Measurements from ENCODE around the gene ERMP1.
A peak's percentile ranks its signal among the peaks of the same experiment; 100 is the strongest.
"Not testable (repeated sequence)": the region's sequence is repeated elsewhere in the genome, so short reads cannot be mapped to it uniquely, and the experiment has no call there.

The ERMP1 gene, protein sequence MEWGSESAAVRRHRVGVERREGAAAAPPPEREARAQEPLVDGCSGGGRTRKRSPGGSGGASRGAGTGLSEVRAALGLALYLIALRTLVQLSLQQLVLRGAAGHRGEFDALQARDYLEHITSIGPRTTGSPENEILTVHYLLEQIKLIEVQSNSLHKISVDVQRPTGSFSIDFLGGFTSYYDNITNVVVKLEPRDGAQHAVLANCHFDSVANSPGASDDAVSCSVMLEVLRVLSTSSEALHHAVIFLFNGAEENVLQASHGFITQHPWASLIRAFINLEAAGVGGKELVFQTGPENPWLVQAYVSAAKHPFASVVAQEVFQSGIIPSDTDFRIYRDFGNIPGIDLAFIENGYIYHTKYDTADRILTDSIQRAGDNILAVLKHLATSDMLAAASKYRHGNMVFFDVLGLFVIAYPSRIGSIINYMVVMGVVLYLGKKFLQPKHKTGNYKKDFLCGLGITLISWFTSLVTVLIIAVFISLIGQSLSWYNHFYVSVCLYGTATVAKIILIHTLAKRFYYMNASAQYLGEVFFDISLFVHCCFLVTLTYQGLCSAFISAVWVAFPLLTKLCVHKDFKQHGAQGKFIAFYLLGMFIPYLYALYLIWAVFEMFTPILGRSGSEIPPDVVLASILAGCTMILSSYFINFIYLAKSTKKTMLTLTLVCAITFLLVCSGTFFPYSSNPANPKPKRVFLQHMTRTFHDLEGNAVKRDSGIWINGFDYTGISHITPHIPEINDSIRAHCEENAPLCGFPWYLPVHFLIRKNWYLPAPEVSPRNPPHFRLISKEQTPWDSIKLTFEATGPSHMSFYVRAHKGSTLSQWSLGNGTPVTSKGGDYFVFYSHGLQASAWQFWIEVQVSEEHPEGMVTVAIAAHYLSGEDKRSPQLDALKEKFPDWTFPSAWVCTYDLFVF

GRCh38 chr9:5832538-5833529 lies at the start of gene ERMP1:
Gene ERMP1 (minus strand): TSS chr9:5833117. CDS start chr9:5833027, 90 bp downstream.
- peak; percentile 93 for DNase-seq
- peak within 1 kb of the TSS; percentile 91 for H3K4me3 Mint-ChIP-seq
- H3K4me1 Mint-ChIP-seq: peaks cover 39% of the 10 kb centered on the region
- peak; percentile 91 for ATAC-seq
- H3K9me3 Mint-ChIP-seq: no peaks in the 10 kb centered on the region
- peaks cover 3% of the 10 kb centered on the region for H3K36me3 Mint-ChIP-seq (ENCODE audit: low read depth)
- peak within 1 kb of the TSS; percentile 65 for H3K27ac Mint-ChIP-seq
- H3K27me3 Mint-ChIP-seq: no peaks in the 10 kb centered on the region

GRCh38 chr9:5882244-5883012 lies 49.5 kb upstream of the ERMP1 start:
- not testable (repeated sequence) for H3K27ac Mint-ChIP-seq; H3K4me3 Mint-ChIP-seq; H3K9me3 Mint-ChIP-seq; H3K4me1 Mint-ChIP-seq; ATAC-seq; DNase-seq; H3K36me3 Mint-ChIP-seq (ENCODE audit: low read depth); H3K27me3 Mint-ChIP-seq

DNA sequence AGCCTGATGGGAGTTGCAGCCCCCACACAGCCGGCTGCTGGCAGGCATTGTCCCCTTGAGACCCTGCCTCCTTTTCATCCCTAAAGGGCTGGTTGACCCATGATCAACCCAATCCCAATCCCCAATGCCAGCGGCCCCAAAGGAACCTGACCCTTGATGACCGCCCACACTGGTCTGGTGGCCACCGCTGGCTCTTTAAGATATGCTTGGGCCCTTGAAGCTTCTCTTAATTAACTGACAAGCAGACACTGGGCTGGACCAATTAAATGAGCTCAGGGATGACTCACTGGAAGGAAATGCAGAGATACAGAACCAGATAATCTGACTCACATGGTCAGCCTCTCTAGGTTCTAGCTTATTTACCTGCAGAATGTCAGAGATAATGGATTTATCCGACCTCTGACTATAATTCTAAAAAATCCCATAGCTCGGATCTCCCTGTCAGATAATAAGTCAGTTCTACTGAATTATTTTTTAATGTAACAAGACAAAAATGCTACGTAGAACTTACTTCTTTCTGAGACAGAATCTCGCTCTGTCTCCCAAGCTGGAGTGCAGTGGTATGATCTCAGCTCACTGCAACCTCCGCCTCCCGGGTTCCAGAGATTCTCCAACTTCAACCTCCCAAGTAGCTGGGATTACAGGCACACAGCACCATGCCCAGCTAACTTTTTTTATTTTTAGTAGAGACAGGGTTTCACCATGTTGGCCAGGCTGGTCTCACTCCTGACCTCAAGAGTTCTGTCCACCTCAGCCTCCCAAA lies 46.7 kb upstream of the ERMP1 start:
- Mint-ChIP-seq H3K4me1 (peaks cover 3% of the 10 kb centered on the region), H3K4me3 (no peak overlapping the region), H3K36me3 (ENCODE audit: low read depth) (no peaks in the 10 kb centered on the region), H3K27me3 (no peaks in the 10 kb centered on the region), H3K9me3 (no peaks in the 10 kb centered on the region), H3K27ac (no peak overlapping the region)
- no peak for ATAC-seq
- no peak for DNase-seq

DNA sequence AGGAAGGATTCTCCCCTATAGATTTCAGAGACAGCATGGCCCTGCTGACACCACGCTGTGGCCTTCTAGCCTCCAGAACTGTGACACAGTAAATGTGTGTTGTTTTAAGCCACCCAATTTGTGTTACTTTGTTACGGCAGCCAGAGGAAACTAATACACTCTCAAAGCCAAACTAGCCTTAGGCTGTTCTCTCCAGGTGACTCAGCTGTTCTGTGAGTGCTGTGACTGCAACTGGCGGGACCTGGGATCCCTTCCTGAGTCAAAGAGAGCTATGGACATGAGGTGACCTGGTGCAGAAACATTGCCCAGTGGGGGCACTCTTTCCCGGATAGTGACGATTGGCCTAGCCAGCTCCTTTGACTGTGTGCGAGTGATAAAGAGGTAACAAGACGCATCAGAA lies 43.8 kb upstream of the ERMP1 start:
- peaks cover 3% of the 10 kb centered on the region for H3K4me1 Mint-ChIP-seq
- H3K27me3 Mint-ChIP-seq: no peaks in the 10 kb centered on the region
- H3K36me3 Mint-ChIP-seq (ENCODE audit: low read depth): no peaks in the 10 kb centered on the region
- H3K4me3 Mint-ChIP-seq: no peak overlapping the region
- ATAC-seq: no peak
- DNase-seq: no peak
- H3K27ac Mint-ChIP-seq: no peak overlapping the region
- H3K9me3 Mint-ChIP-seq: no peaks in the 10 kb centered on the region

GRCh38 chr9:5876026-5876425 lies 43.1 kb upstream of the ERMP1 start:
- H3K27me3 Mint-ChIP-seq: no peaks in the 10 kb centered on the region
- ATAC-seq: no peak
- H3K36me3 Mint-ChIP-seq (ENCODE audit: low read depth): no peaks in the 10 kb centered on the region
- H3K9me3 Mint-ChIP-seq: no peaks in the 10 kb centered on the region
- DNase-seq: no peak
- no peak overlapping the region for H3K27ac Mint-ChIP-seq
- H3K4me3 Mint-ChIP-seq: no peak overlapping the region
- peaks cover 3% of the 10 kb centered on the region for H3K4me1 Mint-ChIP-seq

DNA sequence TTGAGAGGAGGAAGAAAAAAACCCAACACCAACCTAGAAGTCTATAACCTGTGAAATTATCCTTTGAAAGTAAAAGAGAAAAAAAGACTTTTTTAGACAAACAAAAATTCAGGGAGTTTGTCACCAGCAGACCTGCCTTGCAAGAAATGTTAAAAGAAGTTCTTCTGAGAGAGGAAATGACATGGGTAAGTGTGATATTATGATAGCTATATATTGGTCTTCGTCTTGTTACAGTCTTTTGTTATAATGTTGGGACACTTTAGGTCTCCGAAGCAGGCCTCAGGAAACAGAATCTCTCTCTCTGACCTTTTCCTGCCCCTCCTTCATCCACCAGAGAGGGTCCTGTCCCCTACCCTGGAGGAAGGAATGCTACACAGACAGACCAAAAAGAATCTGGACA lies 41.1 kb upstream of the ERMP1 start:
- Mint-ChIP-seq H3K27ac (no peak overlapping the region), H3K27me3 (no peaks in the 10 kb centered on the region), H3K4me1 (peaks cover 7% of the 10 kb centered on the region), H3K36me3 (ENCODE audit: low read depth) (no peaks in the 10 kb centered on the region), H3K4me3 (no peak overlapping the region), H3K9me3 (no peaks in the 10 kb centered on the region)
- no peak for DNase-seq
- ATAC-seq: no peak

- no peak for DNase-seq
- no peak overlapping the region for H3K27ac Mint-ChIP-seq
- peaks cover 7% of the 10 kb centered on the region for H3K4me1 Mint-ChIP-seq
- ATAC-seq: no peak
- H3K36me3 Mint-ChIP-seq (ENCODE audit: low read depth): no peaks in the 10 kb centered on the region
- no peak overlapping the region for H3K4me3 Mint-ChIP-seq
- no peaks in the 10 kb centered on the region for H3K27me3 Mint-ChIP-seq
- H3K9me3 Mint-ChIP-seq: no peaks in the 10 kb centered on the region
Measured at GRCh38 chr9:5873439-5873838, 40.5 kb upstream of the ERMP1 start.

GRCh38 chr9:5872511-5872910 lies 39.6 kb upstream of the ERMP1 start:
- no peaks in the 10 kb centered on the region for H3K27me3 Mint-ChIP-seq
- peaks cover 7% of the 10 kb centered on the region for H3K4me1 Mint-ChIP-seq
- no peaks in the 10 kb centered on the region for H3K36me3 Mint-ChIP-seq (ENCODE audit: low read depth)
- no peak overlapping the region for H3K27ac Mint-ChIP-seq
- no peak overlapping the region for H3K4me3 Mint-ChIP-seq
- no peaks in the 10 kb centered on the region for H3K9me3 Mint-ChIP-seq
- DNase-seq (no peak), ATAC-seq (no peak)

GRCh38 chr9:5871785-5872184 lies 38.9 kb upstream of the ERMP1 start:
- Mint-ChIP-seq H3K36me3 (ENCODE audit: low read depth) (no peaks in the 10 kb centered on the region), H3K27ac (no peak overlapping the region), H3K4me1 (peaks cover 7% of the 10 kb centered on the region), H3K27me3 (no peaks in the 10 kb centered on the region), H3K4me3 (no peak overlapping the region), H3K9me3 (no peaks in the 10 kb centered on the region)
- no peak for DNase-seq
- ATAC-seq: no peak

- Mint-ChIP-seq H3K4me1 (peaks cover 7% of the 10 kb centered on the region), H3K27ac (no peak overlapping the region), H3K27me3 (no peaks in the 10 kb centered on the region), H3K9me3 (no peaks in the 10 kb centered on the region), H3K4me3 (no peak overlapping the region), H3K36me3 (ENCODE audit: low read depth) (no peaks in the 10 kb centered on the region)
- ATAC-seq (no peak), DNase-seq (no peak)
Measured at GRCh38 chr9:5870691-5871090, 37.8 kb upstream of the ERMP1 start.

GRCh38 chr9:5870020-5870339 lies 37.1 kb upstream of the ERMP1 start:
- ATAC-seq (no peak), DNase-seq (no peak)
- peaks cover 7% of the 10 kb centered on the region for H3K4me1 Mint-ChIP-seq
- H3K9me3 Mint-ChIP-seq: no peaks in the 10 kb centered on the region
- peak overlapping the region; percentile 31 for H3K27ac Mint-ChIP-seq
- H3K27me3 Mint-ChIP-seq: no peaks in the 10 kb centered on the region
- no peak overlapping the region for H3K4me3 Mint-ChIP-seq
- H3K36me3 Mint-ChIP-seq (ENCODE audit: low read depth): no peaks in the 10 kb centered on the region

DNA sequence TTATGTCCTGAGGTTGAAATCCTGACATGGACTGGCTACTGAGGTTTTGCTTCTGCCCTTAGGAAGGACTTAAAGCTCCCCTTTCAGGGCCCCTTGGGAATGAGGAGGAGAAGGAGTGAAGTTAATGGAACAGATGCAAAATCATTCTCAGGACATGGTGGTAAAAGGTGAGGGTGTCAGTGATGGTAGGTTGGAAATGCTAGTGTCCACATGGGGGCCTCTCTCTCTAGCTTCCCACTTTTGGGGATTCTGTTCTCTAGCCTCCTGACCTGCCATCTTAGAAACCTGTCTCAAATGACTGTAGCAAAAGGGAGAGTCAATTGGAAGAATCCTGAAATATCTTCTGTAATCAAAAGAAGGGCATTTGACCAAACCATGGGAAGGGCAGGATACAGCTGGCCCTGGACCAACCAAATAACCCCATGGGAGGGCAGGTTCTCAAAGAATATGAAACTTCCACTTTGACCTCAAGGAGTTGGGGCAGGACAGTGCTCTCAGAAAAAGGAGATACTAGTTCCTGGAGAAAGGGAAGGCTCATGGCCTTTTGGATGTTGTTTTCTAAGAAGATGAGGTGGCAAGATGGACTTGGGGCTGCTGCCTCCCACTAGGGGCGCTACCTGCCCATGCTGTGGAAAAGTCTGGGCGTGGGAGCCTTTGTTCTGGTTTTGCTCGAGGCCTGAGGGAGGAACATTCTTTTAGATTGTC lies 36.5 kb upstream of the ERMP1 start:
- H3K27me3 Mint-ChIP-seq: no peaks in the 10 kb centered on the region
- ATAC-seq (peak; percentile 46), DNase-seq (peak; percentile 27)
- peaks cover 7% of the 10 kb centered on the region for H3K4me1 Mint-ChIP-seq
- H3K9me3 Mint-ChIP-seq: no peaks in the 10 kb centered on the region
- H3K27ac Mint-ChIP-seq: peak overlapping the region; percentile 31
- no peak overlapping the region for H3K4me3 Mint-ChIP-seq
- no peaks in the 10 kb centered on the region for H3K36me3 Mint-ChIP-seq (ENCODE audit: low read depth)

DNA sequence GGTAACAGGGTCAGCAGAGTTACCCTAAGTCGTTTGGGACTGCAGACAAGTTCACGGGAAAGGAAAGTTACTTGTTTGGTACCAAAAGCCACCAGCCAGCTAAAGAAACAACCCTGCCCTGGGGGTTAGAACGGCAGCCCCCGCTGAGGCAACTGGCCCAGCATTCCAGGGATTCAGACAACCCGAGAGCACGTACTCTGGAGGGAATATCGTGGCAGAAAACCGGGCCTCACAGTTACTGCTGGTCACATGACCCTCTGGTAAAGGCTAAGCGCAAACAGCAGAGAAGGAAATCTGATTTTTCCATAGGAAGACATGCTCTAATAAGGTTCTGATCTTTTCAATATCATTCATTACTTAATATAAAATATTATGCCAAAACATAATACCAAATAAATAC lies 35.3 kb upstream of the ERMP1 start:
- Mint-ChIP-seq H3K4me1 (peaks cover 7% of the 10 kb centered on the region), H3K4me3 (no peak overlapping the region), H3K27me3 (no peaks in the 10 kb centered on the region), H3K27ac (no peak overlapping the region), H3K36me3 (ENCODE audit: low read depth) (no peaks in the 10 kb centered on the region), H3K9me3 (no peaks in the 10 kb centered on the region)
- DNase-seq (no peak), ATAC-seq (no peak)

Data from activated naive CD8-positive, alpha-beta T cell treated with anti-CD3 and anti-CD28 coated beads, Interleukin-2, amount 50 U/mL, for 24 hours (primary cell).